Activated CD4-positive, CD25-positive, alpha-beta regulatory T cell treated with anti-CD3 and anti-CD28 coated beads, Interleukin-2, amount 50 U/mL, for 16 hours (primary cell): Measurements from ENCODE around the gene SBK2.

Experiments
- DNase-seq: peaks from one replicate; pipeline ENCODE4 v3.0.0-alpha.2; 2020; ENCODE audit warnings: low read depth, low spot score

The SBK2 gene

GRCh38 chr19:55486043-55486970 is 50.6 kb downstream of the SBK2 start:
- no peak for DNase-seq

- DNase-seq, result no peak
These were observed 51.4 kb downstream of the SBK2 start for GRCh38 chr19:55485439-55486011.

GRCh38 chr19:55484593-55485438 is 52.1 kb downstream of the SBK2 start, which contains the start of gene NAT14:
Gene NAT14, plus strand, starts transcription at chr19:55485188. Its CDS starts 521 bp downstream, at chr19:55485709.
- DNase-seq, result peak; percentile 35

GRCh38 chr19:55483706-55484592 is 53.0 kb downstream of the SBK2 start:
- DNase-seq, result no peak

- no peak for DNase-seq
These were observed 53.8 kb downstream of the SBK2 start for GRCh38 chr19:55482967-55483705.

- DNase-seq, result no peak
These were observed 54.6 kb downstream of the SBK2 start for GRCh38 chr19:55482156-55482961.

- DNase-seq, result no peak
These were observed 55.2 kb downstream of the SBK2 start for GRCh38 chr19:55481794-55482155.

GRCh38 chr19:55481148-55481793 is 55.7 kb downstream of the SBK2 start:
- DNase-seq, result no peak

GRCh38 chr19:55479451-55480230 is 57.3 kb downstream of the SBK2 start:
- DNase-seq, result no peak

GRCh38 chr19:55479045-55479444 is 57.9 kb downstream of the SBK2 start:
- no peak for DNase-seq
